A549 (cell line): ENCODE measurements around the gene FHIT.

Experiments
- CHD4 ChIP-seq: fragments of 200-600 bp; sonication (generic); IDR thresholded peaks from 2 replicates; pipeline ENCODE4 v1.6.1; 2016; ENCODE audit warnings: antibody characterized with exemption, mild to moderate bottlenecking, borderline replicate concordance
- CTCF ChIP-seq: fragments of >200 bp; sonication (Bioruptor Twin); formaldehyde crosslinking; IDR thresholded peaks from 3 replicates; pipeline ENCODE4 v1.5.1; 2016
- JUNB ChIP-seq: fragments of >200 bp; sonication (Bioruptor Twin); formaldehyde crosslinking; IDR thresholded peaks from 2 replicates; pipeline ENCODE4 v1.6.1; 2016
- POLR2A ChIP-seq: IDR thresholded peaks from 2 replicates; pipeline ENCODE4 v1.6.1; 2012; ENCODE audit warnings: mild to moderate bottlenecking, low read length
- POLR2AphosphoS2 ChIP-seq: conservative IDR thresholded peaks from 2 replicates; pipeline ENCODE4 v1.6.1; 2012; ENCODE audit warnings: low read length, improper control_type of control experiment, inconsistent platforms
- RFX5 ChIP-seq: fragments of 450-650 bp; IDR thresholded peaks from 2 replicates; pipeline ENCODE4 v1.7.1; 2014; ENCODE audit warnings: antibody characterized with exemption, mild to moderate bottlenecking, moderate library complexity

- no peak for TF ChIP-seq CTCF
- no peak for TF ChIP-seq JUNB
- no peak for TF ChIP-seq CHD4
- TF ChIP-seq POLR2A = no peak
- no peak for TF ChIP-seq RFX5
- no peak for TF ChIP-seq POLR2AphosphoS2
Observed at GRCh38 chr3:59880717-59881116, 1370.5 kb downstream of the FHIT start.
